Fibroblast of peridontal ligament (primary cell): ENCODE results near the gene GREM1.

Experiments
- DNase-seq: peaks from one replicate; pipeline ENCODE4 v3.0.0-alpha.2; 2010; ENCODE audit errors: extremely low read depth

GREM1 gene

GRCh38 chr15:32730677-32731654 lies 13.2 kb downstream of the GREM1 start:
- no peak for DNase-seq

GRCh38 chr15:32732574-32733157 lies 14.9 kb downstream of the GREM1 start:
- peak; percentile 54 for DNase-seq

- DNase-seq = peak; percentile 87
These were observed 15.5 kb downstream of the GREM1 start for GRCh38 chr15:32733281-32733680.

GRCh38 chr15:32735989-32736700 lies 18.3 kb downstream of the GREM1 start:
- peak; percentile 42 for DNase-seq

GRCh38 chr15:32736701-32737061 lies 18.9 kb downstream of the GREM1 start:
- peak; percentile 38 for DNase-seq

- peak; percentile 54 for DNase-seq
These were observed 19.5 kb downstream of the GREM1 start for GRCh38 chr15:32737304-32737703.

GRCh38 chr15:32738666-32739065 lies 20.9 kb downstream of the GREM1 start:
- DNase-seq = peak; percentile 52

- DNase-seq = peak; percentile 49
These were observed 21.8 kb downstream of the GREM1 start for GRCh38 chr15:32739522-32740063.

- DNase-seq = peak; percentile 54
These were observed 25.8 kb downstream of the GREM1 start for GRCh38 chr15:32743411-32744140.

- DNase-seq = no peak
These were observed 28.5 kb downstream of the GREM1 start for GRCh38 chr15:32746116-32746857.

GRCh38 chr15:32747921-32748342 lies 30.1 kb downstream of the GREM1 start:
- peak; percentile 60 for DNase-seq

- DNase-seq = no peak
These were observed 33.2 kb downstream of the GREM1 start for GRCh38 chr15:32750979-32751378.

- DNase-seq = no peak
These were observed 39.6 kb downstream of the GREM1 start for GRCh38 chr15:32757426-32757825.

- no peak for DNase-seq
These were observed 45.5 kb downstream of the GREM1 start for GRCh38 chr15:32763295-32763694.

- DNase-seq = no peak
These were observed 47.4 kb downstream of the GREM1 start for GRCh38 chr15:32765236-32765635.

GRCh38 chr15:32766101-32766500 lies 48.3 kb downstream of the GREM1 start:
- DNase-seq = no peak

- DNase-seq = no peak
These were observed 49.4 kb downstream of the GREM1 start for GRCh38 chr15:32767236-32767635.

GRCh38 chr15:32774022-32774421 lies 56.2 kb downstream of the GREM1 start:
- DNase-seq = peak; percentile 95

- DNase-seq = no peak
These were observed 57.3 kb downstream of the GREM1 start for GRCh38 chr15:32775103-32775502.

- no peak for DNase-seq
These were observed 60.8 kb downstream of the GREM1 start for GRCh38 chr15:32778391-32779176.
